ENCODE results near the gene RNF220. TPM values are rescaled to one million over a fixed set of nuclear protein-coding genes. Genes with fewer than 3 reads are reported as not detected.

Gene RNF220
- total RNA-seq, 2 donors from 2014 or later: 121 to 125 TPM

DNA sequence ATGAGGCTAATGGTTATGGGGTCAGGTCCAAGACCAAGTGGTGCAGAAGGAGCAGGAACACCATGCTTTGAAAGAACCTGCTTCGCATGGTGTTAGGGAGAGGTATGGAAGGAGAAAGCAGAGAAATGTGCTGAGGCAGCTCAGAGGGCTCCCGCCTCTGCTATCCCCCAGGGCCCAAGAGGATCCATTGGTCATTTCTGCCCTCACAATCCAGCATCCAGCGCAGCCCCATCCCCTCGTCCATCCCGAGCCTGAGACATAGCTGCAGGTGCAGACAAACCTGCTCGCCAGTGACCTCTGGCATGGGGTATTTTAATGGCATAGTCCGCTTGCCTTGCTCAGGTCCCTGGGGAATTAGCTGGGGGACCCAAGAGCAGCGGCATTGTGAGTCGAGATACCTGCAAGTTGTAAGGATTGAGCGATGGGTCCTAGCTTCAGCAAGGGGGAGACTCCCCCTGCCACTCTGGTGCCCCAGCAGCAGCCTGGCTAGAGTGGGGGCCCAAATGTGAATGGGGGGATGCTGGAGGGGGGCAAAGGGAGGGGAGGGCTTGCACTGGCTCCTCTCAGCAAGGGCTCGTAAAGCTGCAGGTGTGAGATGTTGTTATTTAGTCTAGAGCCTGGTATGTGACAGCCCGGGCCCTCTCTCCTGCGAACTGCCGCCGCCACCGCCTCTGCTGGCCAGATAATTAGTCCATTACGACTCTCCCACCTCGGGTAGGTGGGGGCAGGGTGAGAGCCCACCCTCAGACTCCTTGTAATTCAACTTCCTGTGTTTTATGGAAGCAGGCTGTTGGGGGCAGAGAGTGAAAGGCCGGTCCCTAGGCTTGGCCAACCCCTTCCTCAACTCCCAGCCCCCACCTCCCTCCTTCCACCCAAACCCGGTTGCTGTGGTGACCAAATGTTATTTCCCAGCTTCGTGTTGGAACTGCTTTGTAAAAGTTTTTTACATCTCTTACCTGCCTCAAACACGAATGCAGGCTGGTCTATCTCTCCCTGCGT lies 118.8 kb downstream of the RNF220 start:
- Histone ChIP-seq H3K4me3 (no peak overlapping the region), H3K9me3 (no peaks in the 10 kb centered on the region), H3K36me3 (no peaks in the 10 kb centered on the region), H3K4me1 (ENCODE audit: control insufficient read depth in 1 of 2, low read depth in 2 of 2) (peaks cover 0 to 4% of the 10 kb centered on the region in 2 donors), H3K27ac (no peak overlapping the region), H3K27me3 (replicated peaks; ENCODE audit: insufficient read depth) (no peaks in the 10 kb centered on the region)
- ATAC-seq (ENCODE audit: insufficient number of reproducible peaks, low FRiP score, low read depth) (no peak), DNase-seq (ENCODE audit: low spot score) (no peak)
- TF ChIP-seq, protein P1, sequence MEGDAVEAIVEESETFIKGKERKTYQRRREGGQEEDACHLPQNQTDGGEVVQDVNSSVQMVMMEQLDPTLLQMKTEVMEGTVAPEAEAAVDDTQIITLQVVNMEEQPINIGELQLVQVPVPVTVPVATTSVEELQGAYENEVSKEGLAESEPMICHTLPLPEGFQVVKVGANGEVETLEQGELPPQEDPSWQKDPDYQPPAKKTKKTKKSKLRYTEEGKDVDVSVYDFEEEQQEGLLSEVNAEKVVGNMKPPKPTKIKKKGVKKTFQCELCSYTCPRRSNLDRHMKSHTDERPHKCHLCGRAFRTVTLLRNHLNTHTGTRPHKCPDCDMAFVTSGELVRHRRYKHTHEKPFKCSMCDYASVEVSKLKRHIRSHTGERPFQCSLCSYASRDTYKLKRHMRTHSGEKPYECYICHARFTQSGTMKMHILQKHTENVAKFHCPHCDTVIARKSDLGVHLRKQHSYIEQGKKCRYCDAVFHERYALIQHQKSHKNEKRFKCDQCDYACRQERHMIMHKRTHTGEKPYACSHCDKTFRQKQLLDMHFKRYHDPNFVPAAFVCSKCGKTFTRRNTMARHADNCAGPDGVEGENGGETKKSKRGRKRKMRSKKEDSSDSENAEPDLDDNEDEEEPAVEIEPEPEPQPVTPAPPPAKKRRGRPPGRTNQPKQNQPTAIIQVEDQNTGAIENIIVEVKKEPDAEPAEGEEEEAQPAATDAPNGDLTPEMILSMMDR (IDR thresholded peaks at IDR 0.05): no peak

DNA sequence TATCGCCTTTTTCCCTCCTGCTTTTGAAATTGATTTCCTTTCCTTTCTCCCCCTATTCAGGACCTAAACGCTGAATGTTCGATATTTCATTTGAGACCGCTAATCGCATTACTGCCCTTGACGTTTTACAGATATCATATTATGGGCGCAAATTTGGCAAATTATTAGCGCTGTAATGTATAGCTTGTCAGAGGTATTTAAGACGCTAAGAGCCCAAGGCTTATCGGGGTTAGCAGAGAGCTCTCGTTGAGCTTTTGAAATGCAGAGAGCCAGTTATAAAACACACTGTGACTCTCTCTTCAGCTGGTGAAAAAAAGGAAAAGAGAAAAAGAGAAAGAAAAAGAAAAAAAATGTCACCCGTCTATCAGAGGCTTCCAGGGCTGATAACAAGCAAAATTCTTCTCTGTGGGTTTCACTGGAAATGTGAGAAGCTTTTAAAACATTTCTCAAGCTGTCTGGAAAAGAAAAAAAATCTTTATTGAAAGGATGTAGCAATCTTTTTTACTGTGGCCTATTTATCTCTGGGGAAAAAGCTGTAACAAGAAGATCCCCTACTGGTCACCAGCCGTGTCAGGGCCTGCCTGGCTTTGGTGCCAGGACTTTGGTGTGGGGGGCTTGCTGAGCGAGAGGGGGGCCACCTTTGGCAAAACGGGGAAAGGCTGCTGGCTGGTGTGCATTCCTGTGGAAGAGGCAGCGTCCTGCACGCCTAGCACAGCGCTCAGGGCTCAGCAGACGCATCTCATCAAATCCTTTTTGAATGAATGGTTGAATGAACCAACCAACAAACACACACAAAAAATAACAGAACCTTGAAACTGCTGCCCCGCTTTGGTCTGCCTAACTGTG lies 119.8 kb downstream of the RNF220 start:
- Histone ChIP-seq H3K4me1 (ENCODE audit: control insufficient read depth in 1 of 2, low read depth in 2 of 2) (peaks cover 0 to 4% of the 10 kb centered on the region in 2 donors), H3K4me3 (no peak overlapping the region), H3K27me3 (replicated peaks; ENCODE audit: insufficient read depth) (no peaks in the 10 kb centered on the region), H3K36me3 (no peaks in the 10 kb centered on the region), H3K27ac (no peak overlapping the region), H3K9me3 (no peaks in the 10 kb centered on the region)
- TF ChIP-seq, protein P1 (IDR thresholded peaks at IDR 0.05): no peak
- ATAC-seq (ENCODE audit: insufficient number of reproducible peaks, low FRiP score, low read depth) (no peak), DNase-seq (ENCODE audit: low spot score) (no peak)

DNA sequence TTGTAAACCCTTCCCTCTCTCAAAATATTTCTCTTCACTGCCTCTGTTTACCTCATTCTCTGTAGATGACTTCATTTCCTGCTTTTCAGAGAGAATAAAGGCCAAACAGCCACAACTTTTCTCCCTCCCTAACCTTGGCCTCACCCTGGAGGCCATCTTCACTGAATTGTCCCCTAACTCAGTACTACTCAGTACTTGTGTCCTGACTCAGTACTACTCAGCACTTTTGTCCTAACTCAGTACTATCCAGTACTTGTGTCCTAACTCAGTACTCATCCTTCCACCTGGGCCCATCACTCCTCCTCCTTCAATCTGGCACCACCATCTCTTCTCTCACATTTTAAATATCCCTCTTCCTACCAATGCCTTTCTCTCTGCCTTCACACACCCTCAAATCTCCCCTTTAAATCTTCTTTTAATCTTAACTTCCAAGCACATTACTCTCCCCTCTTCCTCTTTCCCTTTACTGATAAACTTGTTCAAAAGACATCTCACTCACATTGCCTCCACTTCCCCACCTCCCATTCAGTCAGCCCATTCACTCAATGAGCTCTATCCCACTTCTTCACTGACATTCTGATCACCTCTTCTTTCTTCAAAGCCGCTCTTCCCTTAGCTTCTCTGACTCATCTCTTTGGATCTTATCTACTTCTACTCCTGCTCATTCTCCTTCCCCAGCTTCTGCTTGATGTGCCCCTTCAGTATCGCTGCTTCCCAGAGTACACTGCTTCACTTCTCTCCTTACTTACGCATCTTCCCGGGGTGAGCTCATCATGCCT lies 121.4 kb downstream of the RNF220 start:
- H3K4me3 ChIP-seq: no peak overlapping the region
- no peaks in the 10 kb centered on the region for H3K9me3 ChIP-seq
- TF ChIP-seq, protein P1 (IDR thresholded peaks at IDR 0.05): no peak
- no peak for DNase-seq (ENCODE audit: low spot score)
- no peaks in the 10 kb centered on the region for H3K27me3 ChIP-seq (replicated peaks; ENCODE audit: insufficient read depth)
- H3K4me1 ChIP-seq (ENCODE audit: control insufficient read depth in 1 of 2, low read depth in 2 of 2): peaks cover 0 to 4% of the 10 kb centered on the region in 2 donors
- H3K27ac ChIP-seq: no peak overlapping the region
- no peaks in the 10 kb centered on the region for H3K36me3 ChIP-seq
- ATAC-seq (ENCODE audit: insufficient number of reproducible peaks, low FRiP score, low read depth): no peak

DNA sequence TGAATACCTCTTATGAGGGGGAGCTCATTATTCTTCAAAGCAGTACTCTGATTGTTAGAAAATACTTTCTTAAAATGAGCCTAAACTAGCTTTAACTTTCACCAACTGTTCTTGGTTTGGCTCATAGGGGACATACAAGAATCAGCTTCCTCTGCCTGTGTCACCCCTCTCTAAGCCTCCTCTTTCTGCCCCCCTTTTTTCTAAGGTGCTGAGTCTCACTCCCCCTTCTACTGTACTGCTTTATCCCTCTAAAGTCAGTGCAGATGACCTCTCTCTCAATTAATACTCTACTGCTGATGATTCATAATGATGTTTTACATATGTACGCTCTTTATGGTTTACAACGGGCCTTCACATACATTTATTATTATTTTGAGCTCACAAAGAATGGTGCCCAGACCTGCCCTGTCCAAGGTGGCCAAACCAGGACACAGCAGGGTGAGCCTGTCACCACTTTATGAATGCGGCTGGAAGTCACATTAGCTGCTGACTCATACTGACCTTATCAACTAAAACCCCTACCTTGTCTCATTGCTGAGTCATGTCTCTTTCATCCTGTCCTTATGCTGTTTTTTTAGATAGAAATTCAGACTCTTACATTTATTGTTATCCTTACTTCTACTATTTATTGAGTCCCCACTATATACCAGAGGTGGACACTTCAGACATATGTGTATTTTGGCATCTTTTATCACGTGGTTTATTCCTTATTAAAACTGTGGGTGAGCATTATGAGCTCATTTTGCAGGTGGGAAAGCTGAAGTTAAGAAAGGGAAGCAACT lies 126.9 kb downstream of the RNF220 start:
- TF ChIP-seq, protein P1 (IDR thresholded peaks at IDR 0.05): no peak
- no peaks in the 10 kb centered on the region for H3K27me3 ChIP-seq (replicated peaks; ENCODE audit: insufficient read depth)
- no peaks in the 10 kb centered on the region for H3K36me3 ChIP-seq
- no peaks in the 10 kb centered on the region for H3K4me1 ChIP-seq (ENCODE audit: control insufficient read depth in 1 of 2, low read depth in 2 of 2)
- H3K27ac ChIP-seq: no peak overlapping the region
- DNase-seq (ENCODE audit: low spot score) (no peak), ATAC-seq (ENCODE audit: insufficient number of reproducible peaks, low FRiP score, low read depth) (no peak)
- H3K9me3 ChIP-seq: no peaks in the 10 kb centered on the region
- no peak overlapping the region for H3K4me3 ChIP-seq

All from thoracic aorta (tissue), 2 donors.